Lower leg skin (tissue), 4 donors: ENCODE measurements around the gene CACNA1G. TPM values are rescaled to one million over a fixed set of nuclear protein-coding genes. Genes with fewer than 3 reads are reported as not detected.

Experiments
- DNase-seq, 2 donors: peaks; one replicate each; pipeline ENCODE4 v3.0.0-alpha.2; 2019; ENCODE audit warnings: low spot score in 2 of 2
- H3K4me3 ChIP-seq: fragments of 200-600 bp; sonication (generic); 2 replicates; pipeline ENCODE4 v1.5.1; 2017; ENCODE audit warnings: mild to moderate bottlenecking, low read depth; ENCODE audit not compliant: poor library complexity, severe bottlenecking
- POLR2A ChIP-seq, 2 donors: fragments of 450-650 bp; IDR thresholded peaks; one replicate each; pipeline ENCODE4 v1.6.1; 2016 to 2017; ENCODE audit warnings: antibody characterized with exemption in 2 of 2, mild to moderate bottlenecking in 1 of 2, moderate library complexity in 1 of 2
- WGBS, 2 donors: methylation state at CpG; one replicate each; pipeline ENCODE4 v1.1.5; 2018; 5-methylcytosine and 5-hydroxymethylcytosine counted together
- intact Hi-C: fragments of 100-400 bp; cut with DNase I; formaldehyde crosslinking; loops from one replicate; pipeline ENCODE4 v1.15.0; 2023; ENCODE audit warnings: low total_unique reads
- total RNA-seq, 4 donors: library from RNA; depleted of rRNA; stranded (reverse); fragments of >200 nt; gene quantifications; one replicate each; pipeline ENCODE4 v1.1.0, GENCODE V29; 2016
- TF ChIP-seq, protein P1 (sequence below), 3 donors: fragments of 450-650 bp; IDR thresholded peaks; one replicate each; pipeline ENCODE4 v1.5.1; 2016; ENCODE audit warnings: antibody characterized with exemption in 3 of 3, mild to moderate bottlenecking in 3 of 3, moderate library complexity in 2 of 3

Gene CACNA1G
- total RNA-seq, 4 donors from 2014 or later: 1.3 to 3.1 (median 1.8) TPM

DNA sequence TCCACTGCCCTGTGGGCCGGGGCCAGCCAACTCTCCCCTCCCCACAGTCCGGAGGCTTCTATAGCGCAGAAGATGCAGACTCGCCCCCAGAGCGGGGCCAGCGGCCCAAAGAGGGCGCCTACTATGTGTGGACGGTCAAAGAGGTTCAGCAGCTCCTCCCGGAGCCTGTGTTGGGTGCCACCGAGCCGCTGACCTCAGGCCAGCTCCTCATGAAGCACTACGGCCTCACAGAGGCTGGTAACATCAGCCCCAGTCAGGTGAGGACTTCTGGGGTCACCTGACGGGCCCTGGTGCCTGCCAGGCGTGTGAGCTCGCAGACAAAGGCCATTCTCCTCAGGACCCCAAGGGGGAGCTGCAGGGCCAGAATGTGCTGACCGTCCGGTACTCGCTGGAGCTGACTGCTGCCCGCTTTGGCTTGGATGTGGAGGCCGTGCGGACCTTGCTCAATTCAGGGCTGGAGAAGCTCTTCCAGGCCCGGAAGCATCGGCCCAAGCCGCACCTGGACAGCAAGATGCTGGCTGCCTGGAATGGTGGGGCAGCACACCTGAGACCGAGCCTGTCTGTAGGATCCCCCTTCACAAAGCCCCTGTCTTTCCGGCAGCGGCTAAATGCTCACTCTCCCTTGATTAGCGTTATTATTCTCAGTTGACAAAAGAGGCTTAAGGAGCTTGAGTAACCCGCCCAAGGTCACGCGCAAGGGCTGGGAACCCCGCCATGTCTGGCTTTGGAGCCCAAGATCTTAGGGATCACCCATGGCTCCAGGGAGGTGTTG, 9.7 kb upstream of the CACNA1G start:
- no peak for TF ChIP-seq POLR2A (IDR thresholded peaks at IDR 0.05)
- TF ChIP-seq, protein P1, sequence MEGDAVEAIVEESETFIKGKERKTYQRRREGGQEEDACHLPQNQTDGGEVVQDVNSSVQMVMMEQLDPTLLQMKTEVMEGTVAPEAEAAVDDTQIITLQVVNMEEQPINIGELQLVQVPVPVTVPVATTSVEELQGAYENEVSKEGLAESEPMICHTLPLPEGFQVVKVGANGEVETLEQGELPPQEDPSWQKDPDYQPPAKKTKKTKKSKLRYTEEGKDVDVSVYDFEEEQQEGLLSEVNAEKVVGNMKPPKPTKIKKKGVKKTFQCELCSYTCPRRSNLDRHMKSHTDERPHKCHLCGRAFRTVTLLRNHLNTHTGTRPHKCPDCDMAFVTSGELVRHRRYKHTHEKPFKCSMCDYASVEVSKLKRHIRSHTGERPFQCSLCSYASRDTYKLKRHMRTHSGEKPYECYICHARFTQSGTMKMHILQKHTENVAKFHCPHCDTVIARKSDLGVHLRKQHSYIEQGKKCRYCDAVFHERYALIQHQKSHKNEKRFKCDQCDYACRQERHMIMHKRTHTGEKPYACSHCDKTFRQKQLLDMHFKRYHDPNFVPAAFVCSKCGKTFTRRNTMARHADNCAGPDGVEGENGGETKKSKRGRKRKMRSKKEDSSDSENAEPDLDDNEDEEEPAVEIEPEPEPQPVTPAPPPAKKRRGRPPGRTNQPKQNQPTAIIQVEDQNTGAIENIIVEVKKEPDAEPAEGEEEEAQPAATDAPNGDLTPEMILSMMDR (IDR thresholded peaks at IDR 0.05): peak in 1 of 3 donors; percentile 75
- WGBS, 2 donors: 79 to 80% methylated on average over 24 to 32 of the region's 32 CpGs
- intact Hi-C loops: loop anchor here (5.0 kb wide), 1 partner anchor 131 kb away; no protein-coding TSS in a partner anchor
- H3K4me3 ChIP-seq: no peak overlapping the region
- peak; percentile 63 to 94 for DNase-seq

DNA sequence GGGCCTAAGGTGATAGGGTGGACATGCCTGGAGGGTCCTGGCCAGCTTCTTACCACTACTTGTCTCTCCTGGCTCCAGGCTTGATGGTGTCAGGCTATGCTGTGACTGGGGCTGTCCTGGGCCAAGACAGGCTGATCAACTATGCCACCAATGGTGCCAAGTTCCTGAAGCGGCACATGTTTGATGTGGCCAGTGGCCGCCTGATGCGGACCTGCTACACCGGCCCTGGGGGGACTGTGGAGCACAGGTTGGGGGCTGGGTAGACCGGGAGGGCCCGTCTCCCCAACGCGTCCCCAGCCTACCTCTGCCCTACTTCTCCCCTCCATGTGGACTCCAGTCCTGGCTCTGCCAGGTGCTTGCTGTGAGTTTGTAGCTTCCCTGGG, 9.1 kb upstream of the CACNA1G start:
- no peak overlapping the region for H3K4me3 ChIP-seq
- TF ChIP-seq POLR2A (IDR thresholded peaks at IDR 0.05): no peak
- TF ChIP-seq, protein P1 (IDR thresholded peaks at IDR 0.05): no peak
- intact Hi-C loops: loop anchor here (5.0 kb wide), 1 partner anchor 131 kb away; no protein-coding TSS in a partner anchor
- 92 to 94% methylated on average over 8 of the region's 8 CpGs for WGBS, 2 donors
- no peak for DNase-seq

DNA sequence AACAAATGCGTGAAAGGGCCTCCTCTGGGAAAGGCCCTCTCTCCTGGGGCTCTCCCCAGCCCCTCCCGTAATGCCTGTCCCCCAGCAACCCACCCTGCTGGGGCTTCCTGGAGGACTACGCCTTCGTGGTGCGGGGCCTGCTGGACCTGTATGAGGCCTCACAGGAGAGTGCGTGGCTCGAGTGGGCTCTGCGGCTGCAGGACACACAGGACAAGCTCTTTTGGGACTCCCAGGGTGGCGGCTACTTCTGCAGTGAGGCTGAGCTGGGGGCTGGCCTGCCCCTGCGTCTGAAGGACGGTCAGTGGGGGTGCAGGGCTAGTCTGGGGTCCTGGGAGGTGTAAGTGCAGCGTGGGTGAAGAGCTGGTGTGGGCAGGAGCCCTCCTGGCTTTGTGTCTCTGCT, 8.6 kb upstream of the CACNA1G start:
- 91 to 97% methylated on average over 11 to 12 of the region's 12 CpGs for WGBS, 2 donors
- intact Hi-C loops: loop anchor here (5.0 kb wide), 1 partner anchor 130 kb away; no protein-coding TSS in a partner anchor
- TF ChIP-seq, protein P1 (IDR thresholded peaks at IDR 0.05): no peak
- no peak for TF ChIP-seq POLR2A (IDR thresholded peaks at IDR 0.05)
- H3K4me3 ChIP-seq: no peak overlapping the region
- DNase-seq: no peak

DNA sequence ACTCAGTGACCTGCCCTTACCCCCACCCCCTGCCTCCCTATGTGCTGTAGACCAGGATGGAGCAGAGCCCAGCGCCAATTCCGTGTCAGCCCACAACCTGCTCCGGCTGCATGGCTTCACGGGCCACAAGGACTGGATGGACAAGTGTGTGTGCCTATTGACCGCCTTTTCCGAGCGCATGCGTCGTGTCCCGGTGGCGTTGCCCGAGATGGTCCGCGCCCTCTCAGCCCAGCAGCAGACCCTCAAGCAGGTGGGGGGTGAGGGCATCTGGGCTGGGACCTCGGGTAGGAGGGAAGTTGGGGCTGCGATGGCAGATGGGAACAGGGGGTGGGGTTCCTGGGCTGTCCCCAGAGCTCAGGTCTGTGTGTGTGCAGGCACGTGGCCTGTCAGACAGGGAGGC, 6.3 kb upstream of the CACNA1G start:
- no peak for DNase-seq
- intact Hi-C loops: loop anchor here (5.0 kb wide), 1 partner anchor 128 kb away; no protein-coding TSS in a partner anchor
- no peak overlapping the region for H3K4me3 ChIP-seq
- WGBS, 2 donors: 94 to 98% methylated on average over 7 to 14 of the region's 17 CpGs
- TF ChIP-seq, protein P1 (IDR thresholded peaks at IDR 0.05): no peak
- TF ChIP-seq POLR2A (IDR thresholded peaks at IDR 0.05): no peak

DNA sequence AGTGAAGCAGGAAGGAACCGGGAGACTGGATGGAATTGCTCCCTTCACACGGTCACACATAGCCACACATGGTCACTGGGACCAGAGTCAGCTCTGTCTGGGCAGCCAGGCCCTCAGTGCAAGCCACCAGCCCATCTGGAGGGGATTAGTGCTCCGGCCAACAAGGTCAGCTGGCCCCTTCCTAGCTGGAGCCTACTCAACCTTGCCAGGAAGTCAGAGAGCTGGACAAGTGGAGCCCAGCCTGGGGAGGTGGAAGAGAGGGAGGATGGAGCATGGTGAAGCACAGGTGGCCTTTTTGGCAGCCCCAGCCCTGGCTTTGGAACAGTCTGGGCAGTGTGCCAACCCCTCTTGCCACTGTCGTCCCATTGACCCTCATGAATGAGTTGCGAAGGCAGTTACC, 3.7 kb upstream of the CACNA1G start:
- DNase-seq: no peak
- H3K4me3 ChIP-seq: no peak overlapping the region
- intact Hi-C loops: no loop called here
- TF ChIP-seq, protein P1 (IDR thresholded peaks at IDR 0.05): no peak
- WGBS, 2 donors: 52 to 57% methylated on average over 5 of the region's 5 CpGs
